ENCODE data around the gene OR1F1.

GRCh38 chr16:3212006-3212405 is 24.0 kb downstream of the OR1F1 start:
- no peak for TF ChIP-seq CTCF (conservative IDR thresholded peaks at IDR 0.05; ENCODE audit: low read depth in 2 of 2)
- no peak for TF ChIP-seq EZH2 (IDR thresholded peaks at IDR 0.05; ENCODE audit: low read depth, unreplicated experiment)
- no peak for TF ChIP-seq JUNB (IDR thresholded peaks at IDR 0.05; ENCODE audit: unreplicated experiment)
- no peak for TF ChIP-seq EZH2phosphoT487 (IDR thresholded peaks at IDR 0.05; ENCODE audit: unreplicated experiment)
- TF ChIP-seq CREB1 (CRISPR knock-in tag; IDR thresholded peaks at IDR 0.05; ENCODE audit: low read depth) = no peak
- TF ChIP-seq POLR2AphosphoS5 (IDR thresholded peaks at IDR 0.05; ENCODE audit: low read depth) = no peak
- TF ChIP-seq ZNF331 (CRISPR knock-in tag; IDR thresholded peaks at IDR 0.05; ENCODE audit: low read depth) = no peak
- no peak for TF ChIP-seq REST (IDR thresholded peaks at IDR 0.05; ENCODE audit: unreplicated experiment)
